Ramos (cell line): ENCODE results near the gene CECR2.

ENCODE experiments used
- in situ Hi-C: fragments of 300-500 bp; cut with MboI; formaldehyde crosslinking; loops from one replicate; pipeline ENCODE4 v1.14.3; 2022; ENCODE audit warnings: low sequenced_read_pairs; ENCODE audit not compliant: unreplicated experiment

The CECR2 gene

DNA sequence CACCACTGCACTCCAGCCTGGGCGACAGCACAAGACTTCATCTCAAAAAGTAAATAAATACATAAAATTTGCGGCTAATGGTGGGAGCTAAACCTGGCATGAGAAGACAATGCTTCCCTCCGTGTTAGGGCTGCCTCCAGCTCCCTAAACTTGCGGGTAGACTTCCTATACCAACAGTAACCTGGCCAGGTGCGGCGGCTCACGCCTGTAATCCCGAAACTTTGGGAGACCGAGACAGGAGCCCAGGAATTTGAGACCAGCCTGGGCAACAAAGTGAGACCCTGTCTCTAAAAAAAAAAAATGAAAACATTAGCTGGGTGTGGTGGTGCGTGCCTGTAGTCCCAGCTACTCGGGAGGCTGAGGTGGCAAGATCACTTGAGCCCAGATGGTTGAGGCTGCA, 219.3 kb downstream of the CECR2 start:
- in situ Hi-C loops = no loop called here

DNA sequence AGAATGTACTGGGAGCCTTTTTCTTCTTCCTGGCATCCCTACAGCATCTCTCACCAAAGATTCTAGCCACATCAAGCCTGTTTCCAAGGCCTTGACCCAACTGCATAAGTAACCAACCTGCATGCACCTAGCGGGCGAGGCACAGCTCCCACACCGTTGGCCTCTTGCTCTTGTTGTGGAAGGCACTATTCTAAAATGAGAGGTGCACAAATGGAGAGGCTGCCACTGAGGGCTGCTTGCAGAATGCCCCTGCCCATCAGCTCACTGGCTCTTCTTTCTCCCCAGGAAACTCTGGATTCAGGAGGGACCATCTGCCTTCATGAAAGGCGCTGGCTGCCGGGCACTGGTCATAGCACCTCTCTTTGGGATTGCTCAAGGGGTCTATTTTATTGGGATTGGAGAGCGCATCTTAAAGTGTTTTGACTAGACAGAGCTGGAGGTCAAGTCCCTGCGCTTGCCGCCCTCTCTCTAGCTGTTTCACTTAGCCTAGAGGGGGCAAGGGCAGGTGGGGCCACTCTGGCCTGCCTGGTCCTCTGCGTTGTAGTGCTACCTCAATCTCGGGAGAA, 220.6 kb downstream of the CECR2 start:
- in situ Hi-C loops = no loop called here

- in situ Hi-C loops = no loop called here
These were observed 221.3 kb downstream of the CECR2 start for GRCh38 chr22:17590586-17590985.

DNA sequence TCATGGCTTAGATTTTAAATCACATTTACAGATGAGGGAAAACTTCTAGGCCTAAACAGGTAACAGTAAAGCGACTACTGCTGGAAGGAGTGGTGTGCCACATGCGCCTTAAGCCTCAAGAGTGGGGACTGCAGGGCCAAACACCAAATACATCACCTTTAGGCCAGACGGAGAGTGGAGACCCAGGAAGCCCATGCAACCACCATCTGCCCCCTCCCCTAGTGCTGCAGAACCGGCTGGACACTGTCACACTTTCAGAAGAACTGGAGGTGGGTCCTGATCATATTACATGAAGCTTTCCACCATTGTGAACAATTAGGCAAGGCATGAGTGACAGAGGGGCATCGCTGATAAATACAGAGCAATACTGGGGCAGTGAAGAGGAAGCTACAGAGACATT, 222.9 kb downstream of the CECR2 start:
- in situ Hi-C loops = no loop called here

DNA sequence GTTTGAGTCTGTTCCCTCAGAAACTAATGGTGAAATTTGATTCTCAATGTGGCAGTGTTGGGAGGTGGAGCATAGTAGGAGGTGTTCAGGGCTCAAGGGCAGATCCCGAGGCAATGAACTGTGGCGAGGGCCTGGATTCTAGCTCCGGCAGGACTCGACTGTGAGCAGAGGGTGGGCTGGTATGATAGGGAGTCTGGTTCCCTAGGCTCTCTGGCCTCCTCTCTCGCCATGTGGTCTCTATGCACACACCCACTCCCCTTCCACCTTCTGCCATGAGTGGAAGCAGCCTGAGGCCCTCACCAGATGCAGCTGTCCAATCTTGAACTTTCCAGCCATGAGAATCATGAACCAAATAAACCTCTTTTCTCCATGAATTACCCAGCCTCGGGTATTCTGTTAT, 227.0 kb downstream of the CECR2 start:
- in situ Hi-C loops = no loop called here

- in situ Hi-C loops = no loop called here
These were observed 228.0 kb downstream of the CECR2 start for GRCh38 chr22:17597217-17597616.

DNA sequence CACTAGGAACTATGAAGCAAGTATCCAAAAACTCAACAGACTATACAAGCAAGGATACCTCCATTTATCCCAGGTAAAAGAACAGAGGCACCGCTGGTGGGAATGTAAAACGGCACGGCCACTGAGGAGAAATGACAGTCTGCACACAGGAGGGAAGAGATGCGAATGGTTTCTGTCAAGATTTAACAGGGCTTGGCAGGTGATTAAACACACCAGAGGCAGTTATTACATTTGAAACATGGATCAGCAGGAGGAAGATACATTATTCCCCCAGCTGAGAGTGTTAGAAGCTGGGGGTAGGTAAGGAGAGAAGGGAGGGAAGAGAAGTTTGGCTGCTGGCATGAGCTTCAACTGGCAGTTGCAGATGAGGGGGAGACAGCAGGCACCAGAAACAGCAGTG, 229.1 kb downstream of the CECR2 start:
- in situ Hi-C loops = no loop called here

DNA sequence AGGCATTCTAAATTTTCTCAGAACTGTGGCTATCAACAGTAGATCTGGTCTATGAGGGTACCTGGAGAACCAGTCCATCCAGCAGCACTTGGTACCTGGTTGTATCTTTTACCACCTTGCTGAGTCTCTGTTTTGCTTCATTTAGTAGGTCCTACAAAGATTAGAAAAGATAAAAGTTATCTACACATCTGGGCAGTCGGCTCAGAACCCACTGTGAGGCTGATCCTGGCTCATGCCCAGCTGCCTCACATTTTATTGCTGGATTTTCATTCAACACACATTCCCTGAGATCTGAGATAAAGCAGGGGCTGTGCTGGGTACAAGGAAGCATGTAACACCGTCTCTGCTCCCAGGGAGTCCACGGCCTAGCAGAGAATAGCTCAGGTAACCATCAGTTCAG, 231.8 kb downstream of the CECR2 start:
- in situ Hi-C loops = no loop called here

- in situ Hi-C loops = no loop called here
These were observed 234.4 kb downstream of the CECR2 start for GRCh38 chr22:17603668-17604067.

GRCh38 chr22:17606496-17606895, 237.2 kb downstream of the CECR2 start:
- in situ Hi-C loops = no loop called here
